Globus pallidus (tissue), 1 donor: ENCODE measurements around the gene CASP14.
"Not testable (repeated sequence)": the region's sequence is repeated elsewhere in the genome, so short reads cannot be mapped to it uniquely, and the experiment has no call there.

Experiments
- DNase-seq: peaks from one replicate; pipeline ENCODE4 v3.0.0-alpha.2; 2015; ENCODE audit warnings: low spot score

The CASP14 gene

GRCh38 chr19:15072930-15073647 lies 23.8 kb downstream of the CASP14 start:
- no peak for DNase-seq

- DNase-seq: no peak
These were observed 25.1 kb downstream of the CASP14 start for GRCh38 chr19:15074371-15074770.

- no peak for DNase-seq
These were observed 26.5 kb downstream of the CASP14 start for GRCh38 chr19:15075806-15076205.

- DNase-seq: not testable (repeated sequence)
These were observed 30.7 kb downstream of the CASP14 start for GRCh38 chr19:15080002-15080401.

- DNase-seq: no peak
These were observed 32.6 kb downstream of the CASP14 start, which contains the start of gene OR1I1 for GRCh38 chr19:15081911-15082310. OR1I1 (plus strand) TSS chr19:15082211; CDS start chr19:15087066, 4,855 bp downstream.

GRCh38 chr19:15087182-15087581 lies 37.9 kb downstream of the CASP14 start:
- no peak for DNase-seq

GRCh38 chr19:15091918-15092753 lies 42.9 kb downstream of the CASP14 start:
- peak; percentile 36 for DNase-seq

GRCh38 chr19:15093001-15093400 lies 43.7 kb downstream of the CASP14 start:
- DNase-seq: no peak

- DNase-seq: no peak
These were observed 46.9 kb downstream of the CASP14 start for GRCh38 chr19:15096223-15096622.

GRCh38 chr19:15097980-15098379 lies 48.7 kb downstream of the CASP14 start:
- not testable (repeated sequence) for DNase-seq

- DNase-seq: no peak
These were observed 49.2 kb downstream of the CASP14 start for GRCh38 chr19:15098460-15098859.

- DNase-seq: no peak
These were observed 49.8 kb downstream of the CASP14 start for GRCh38 chr19:15099017-15099582.

GRCh38 chr19:15101479-15102082 lies 52.3 kb downstream of the CASP14 start:
- DNase-seq: no peak

- DNase-seq: no peak
These were observed 54.7 kb downstream of the CASP14 start for GRCh38 chr19:15104003-15104402.

- DNase-seq: no peak
These were observed 55.1 kb downstream of the CASP14 start for GRCh38 chr19:15104411-15104810.

GRCh38 chr19:15105044-15105443 lies 55.8 kb downstream of the CASP14 start:
- DNase-seq: no peak

- no peak for DNase-seq
These were observed 58.1 kb downstream of the CASP14 start, which contains the start of gene SYDE1 for GRCh38 chr19:15107061-15108010. SYDE1 (plus strand) TSS chr19:15107401; CDS start chr19:15107434, 33 bp downstream.
